Muscle layer of duodenum (tissue), 2 donors: ENCODE measurements around the gene TAS2R13.

Source experiments
- H3K27ac ChIP-seq: one replicate; pipeline ENCODE4 v1.7.0; 2013; ENCODE audit warnings: mild to moderate bottlenecking, low read length
- H3K27me3 ChIP-seq: one replicate; pipeline ENCODE4 v1.7.0; 2013; ENCODE audit warnings: low read depth, mild to moderate bottlenecking, control low read depth, low read length
- H3K36me3 ChIP-seq, 2 donors: one replicate each; pipeline ENCODE4 v1.7.0; 2013; ENCODE audit warnings: low read length in 2 of 2, control low read depth in 1 of 2, mild to moderate bottlenecking in 1 of 2; ENCODE audit not compliant: insufficient read depth in 2 of 2, control insufficient read depth in 1 of 2
- H3K4me1 ChIP-seq, 2 donors: one replicate each; pipeline ENCODE4 v1.7.0; 2013; ENCODE audit warnings: low read length in 2 of 2, mild to moderate bottlenecking in 2 of 2, control low read depth in 1 of 2, moderate library complexity in 1 of 2; ENCODE audit not compliant: insufficient read depth in 2 of 2, control insufficient read depth in 1 of 2
- H3K4me3 ChIP-seq, 2 donors: one replicate each; pipeline ENCODE4 v1.7.0; 2013; ENCODE audit warnings: low read length in 2 of 2, low read depth in 1 of 2, mild to moderate bottlenecking in 1 of 2
- H3K9me3 ChIP-seq, 2 donors: one replicate each; pipeline ENCODE4 v1.7.0; 2013; ENCODE audit warnings: low read length in 2 of 2, control low read depth in 1 of 2, mild to moderate bottlenecking in 1 of 2; ENCODE audit not compliant: control insufficient read depth in 1 of 2
- donor health status: healthy.

The TAS2R13 gene

GRCh38 chr12:10926269-10926668, 16.9 kb upstream of the TAS2R13 start:
- Histone ChIP-seq H3K27me3 (no peaks in the 10 kb centered on the region), H3K4me1 (no peaks in the 10 kb centered on the region), H3K27ac (no peak overlapping the region), H3K9me3 (no peaks in the 10 kb centered on the region), H3K36me3 (no peaks in the 10 kb centered on the region), H3K4me3 (no peak overlapping the region)

- Histone ChIP-seq H3K4me3 (no peak overlapping the region), H3K27ac (no peak overlapping the region), H3K4me1 (no peaks in the 10 kb centered on the region), H3K36me3 (no peaks in the 10 kb centered on the region), H3K27me3 (no peaks in the 10 kb centered on the region), H3K9me3 (no peaks in the 10 kb centered on the region)
Observed at GRCh38 chr12:10919809-10920208, 10.4 kb upstream of the TAS2R13 start.

GRCh38 chr12:10910380-10910779, 1.0 kb upstream of the TAS2R13 start:
- Histone ChIP-seq H3K27ac (no peak overlapping the region), H3K4me3 (no peak overlapping the region), H3K36me3 (no peaks in the 10 kb centered on the region), H3K27me3 (no peaks in the 10 kb centered on the region), H3K9me3 (peaks cover 0 to 5% of the 10 kb centered on the region in 2 donors), H3K4me1 (no peaks in the 10 kb centered on the region)

- H3K4me3 ChIP-seq = no peak overlapping the region
- no peak overlapping the region for H3K27ac ChIP-seq
- H3K36me3 ChIP-seq = no peaks in the 10 kb centered on the region
- no peaks in the 10 kb centered on the region for H3K27me3 ChIP-seq
- no peaks in the 10 kb centered on the region for H3K4me1 ChIP-seq
- H3K9me3 ChIP-seq = peaks cover 13 to 24% of the 10 kb centered on the region in 2 donors
Observed at GRCh38 chr12:10904686-10905085, 4.7 kb downstream of the TAS2R13 start.

GRCh38 chr12:10901427-10901826, 7.9 kb downstream of the TAS2R13 start:
- Histone ChIP-seq H3K27me3 (no peaks in the 10 kb centered on the region), H3K4me1 (no peaks in the 10 kb centered on the region), H3K9me3 (peaks cover 13 to 24% of the 10 kb centered on the region in 2 donors), H3K36me3 (no peaks in the 10 kb centered on the region), H3K4me3 (no peak overlapping the region), H3K27ac (no peak overlapping the region)

- Histone ChIP-seq H3K27me3 (no peaks in the 10 kb centered on the region), H3K4me3 (no peak overlapping the region), H3K4me1 (no peaks in the 10 kb centered on the region), H3K9me3 (peaks cover 13 to 24% of the 10 kb centered on the region in 2 donors), H3K36me3 (no peaks in the 10 kb centered on the region), H3K27ac (no peak overlapping the region)
Observed at GRCh38 chr12:10900972-10901371, 8.4 kb downstream of the TAS2R13 start.

GRCh38 chr12:10900530-10900929, 8.8 kb downstream of the TAS2R13 start:
- Histone ChIP-seq H3K9me3 (peaks cover 13 to 21% of the 10 kb centered on the region in 2 donors), H3K36me3 (no peaks in the 10 kb centered on the region), H3K4me1 (no peaks in the 10 kb centered on the region), H3K27ac (no peak overlapping the region), H3K27me3 (no peaks in the 10 kb centered on the region), H3K4me3 (no peak overlapping the region)

- no peaks in the 10 kb centered on the region for H3K9me3 ChIP-seq
- H3K36me3 ChIP-seq = peaks cover 0 to 5% of the 10 kb centered on the region in 2 donors
- H3K27ac ChIP-seq = no peak overlapping the region
- no peaks in the 10 kb centered on the region for H3K27me3 ChIP-seq
- H3K4me3 ChIP-seq = no peak overlapping the region
- no peaks in the 10 kb centered on the region for H3K4me1 ChIP-seq
Observed at GRCh38 chr12:10896854-10897253, 12.5 kb downstream of the TAS2R13 start.

GRCh38 chr12:10891937-10892336, 17.4 kb downstream of the TAS2R13 start:
- no peak overlapping the region for H3K4me3 ChIP-seq
- H3K36me3 ChIP-seq = peaks cover 0 to 5% of the 10 kb centered on the region in 2 donors
- H3K9me3 ChIP-seq = no peaks in the 10 kb centered on the region
- no peaks in the 10 kb centered on the region for H3K27me3 ChIP-seq
- no peaks in the 10 kb centered on the region for H3K4me1 ChIP-seq
- H3K27ac ChIP-seq = no peak overlapping the region

GRCh38 chr12:10889226-10889625, 20.1 kb downstream of the TAS2R13 start:
- Histone ChIP-seq H3K9me3 (no peaks in the 10 kb centered on the region), H3K4me1 (no peaks in the 10 kb centered on the region), H3K4me3 (no peak overlapping the region)

GRCh38 chr12:10884086-10884725, 25.2 kb downstream of the TAS2R13 start, which contains the start of gene PRH1:
PRH1 (minus strand) TSS chr12:10884255; CDS start chr12:10884217, 38 bp downstream.
- Histone ChIP-seq H3K36me3 (peaks cover 4 to 21% of the 10 kb centered on the region in 2 donors), H3K4me1 (no peaks in the 10 kb centered on the region), H3K4me3 (no peak within 1 kb of the TSS), H3K9me3 (no peaks in the 10 kb centered on the region), H3K27me3 (no peaks in the 10 kb centered on the region), H3K27ac (no peak within 1 kb of the TSS)

More at GRCh38 chr12:10889226-10889625, 20.1 kb downstream of the TAS2R13 start:
- Histone ChIP-seq H3K27me3 (no peaks in the 10 kb centered on the region), H3K27ac (no peak overlapping the region), H3K36me3 (no peaks in the 10 kb centered on the region)

- Histone ChIP-seq H3K4me1 (no peaks in the 10 kb centered on the region), H3K4me3 (no peak overlapping the region), H3K27me3 (no peaks in the 10 kb centered on the region), H3K9me3 (peaks cover 0 to 5% of the 10 kb centered on the region in 2 donors), H3K36me3 (peaks cover 5 to 14% of the 10 kb centered on the region in 2 donors), H3K27ac (no peak overlapping the region)
Observed at GRCh38 chr12:10873378-10873777, 36.0 kb downstream of the TAS2R13 start.
